H9 (cell line): ENCODE results near the gene MAPKAP1. TPM values are rescaled to one million over a fixed set of nuclear protein-coding genes. Genes with fewer than 3 reads are reported as not detected.

ENCODE experiments used
- DNase-seq: peaks from one replicate; pipeline ENCODE4 v3.0.0-alpha.2; 2017
- H2AFZ ChIP-seq: one replicate; pipeline ENCODE4 v1.6.1; 2013; ENCODE audit warnings: mild to moderate bottlenecking, low read length, control low read depth, moderate library complexity
- H2AK5ac ChIP-seq: 2 replicates; pipeline ENCODE4 v1.6.1; 2013; ENCODE audit warnings: low read length, control low read depth, mixed read lengths; ENCODE audit not compliant: insufficient read length
- H2BK120ac ChIP-seq: one replicate; pipeline ENCODE4 v1.6.1; 2013; ENCODE audit warnings: low read depth, mild to moderate bottlenecking, low read length, control low read depth, inconsistent platforms; ENCODE audit not compliant: poor library complexity, severe bottlenecking
- H2BK12ac ChIP-seq: 2 replicates; pipeline ENCODE4 v1.6.1; 2013; ENCODE audit warnings: low read length, control low read depth, mixed read lengths, low read depth; ENCODE audit not compliant: insufficient read length
- H2BK15ac ChIP-seq: 2 replicates; pipeline ENCODE4 v1.6.1; 2013; ENCODE audit warnings: low read depth, low read length, control low read depth
- H2BK20ac ChIP-seq: one replicate; pipeline ENCODE4 v1.6.1; 2013; ENCODE audit warnings: low read depth, mild to moderate bottlenecking, low read length, control low read depth, inconsistent platforms; ENCODE audit not compliant: poor library complexity, severe bottlenecking
- H2BK5ac ChIP-seq: 2 replicates; pipeline ENCODE4 v1.6.1; 2013; ENCODE audit warnings: low read length, control low read depth, mixed read lengths; ENCODE audit not compliant: insufficient read length
- H3K14ac ChIP-seq: 2 replicates; pipeline ENCODE4 v1.6.1; 2013; ENCODE audit warnings: low read length, control low read depth; ENCODE audit not compliant: insufficient read depth
- H3K18ac ChIP-seq: 2 replicates; pipeline ENCODE4 v1.6.1; 2013; ENCODE audit warnings: low read depth, mild to moderate bottlenecking, mixed read lengths, low read length, control low read depth; ENCODE audit not compliant: insufficient read length
- H3K23ac ChIP-seq: 2 replicates; pipeline ENCODE4 v1.6.1; 2013; ENCODE audit warnings: low read length, control low read depth, mixed read lengths, low read depth; ENCODE audit not compliant: insufficient read length
- H3K23me2 ChIP-seq: 2 replicates; pipeline ENCODE4 v1.6.1; 2013; ENCODE audit warnings: low read depth, mild to moderate bottlenecking, mixed read lengths, low read length, control low read depth; ENCODE audit not compliant: insufficient read length, poor library complexity, severe bottlenecking
- H3K27ac ChIP-seq: 2 replicates; pipeline ENCODE4 v1.5.1; 2013; ENCODE audit warnings: low read length, control low read depth, mixed read lengths, low read depth; ENCODE audit not compliant: insufficient read length
- H3K27me3 ChIP-seq: 2 replicates; pipeline ENCODE4 v1.6.1; 2013; ENCODE audit warnings: low read length, control low read depth, inconsistent platforms; ENCODE audit not compliant: insufficient read depth
- H3K4ac ChIP-seq: 2 replicates; pipeline ENCODE4 v1.6.1; 2013; ENCODE audit warnings: low read depth, mild to moderate bottlenecking, control low read depth, inconsistent platforms, low read length, moderate library complexity
- H3K4me1 ChIP-seq: 2 replicates; pipeline ENCODE4 v1.6.1; 2013; ENCODE audit warnings: low read length, control low read depth, inconsistent platforms; ENCODE audit not compliant: insufficient read depth
- H3K4me2 ChIP-seq: 2 replicates; pipeline ENCODE4 v1.6.1; 2013; ENCODE audit warnings: low read length, control low read depth, mixed read lengths; ENCODE audit not compliant: insufficient read length, insufficient read depth
- H3K56ac ChIP-seq: 2 replicates; pipeline ENCODE4 v1.6.1; 2013; ENCODE audit warnings: low read depth, mild to moderate bottlenecking, mixed read lengths, low read length, control low read depth; ENCODE audit not compliant: insufficient read length
- H3K79me1 ChIP-seq: 2 replicates; pipeline ENCODE4 v1.6.1; 2013; ENCODE audit warnings: low read depth, mild to moderate bottlenecking, moderate library complexity, low read length, control low read depth, inconsistent platforms; ENCODE audit not compliant: insufficient read depth, poor library complexity, severe bottlenecking
- H3K79me2 ChIP-seq: 2 replicates; pipeline ENCODE4 v1.6.1; 2013; ENCODE audit warnings: low read length, control low read depth, inconsistent platforms; ENCODE audit not compliant: insufficient read depth
- H3K9ac ChIP-seq: 2 replicates; pipeline ENCODE4 v1.6.1; 2013; ENCODE audit warnings: low read length, control low read depth, mixed read lengths; ENCODE audit not compliant: insufficient read length; ENCODE audit errors: extremely low read depth
- H3K9me3 ChIP-seq: one replicate; pipeline ENCODE4 v1.6.1; 2013; ENCODE audit warnings: low read depth, low read length, inconsistent platforms; ENCODE audit not compliant: control insufficient read depth
- H3T11ph ChIP-seq: one replicate; pipeline ENCODE4 v1.6.1; 2013; ENCODE audit warnings: mild to moderate bottlenecking, low read length, control low read depth, inconsistent platforms
- H4K20me1 ChIP-seq: one replicate; pipeline ENCODE4 v1.6.1; 2013; ENCODE audit not compliant: control insufficient read depth, insufficient read length, insufficient read depth
- H4K5ac ChIP-seq: 2 replicates; pipeline ENCODE4 v1.6.1; 2013; ENCODE audit warnings: low read depth, mild to moderate bottlenecking, mixed read lengths, low read length, control low read depth; ENCODE audit not compliant: insufficient read length
- H4K8ac ChIP-seq: replicated peaks from 2 replicates; pipeline ENCODE4 v1.6.1; 2013; ENCODE audit warnings: low read length, control low read depth, mixed read lengths, low read depth; ENCODE audit not compliant: insufficient read length
- H4K91ac ChIP-seq: 2 replicates; pipeline ENCODE4 v1.6.1; 2013; ENCODE audit warnings: low read depth, mild to moderate bottlenecking, moderate library complexity, mixed read lengths, low read length, control low read depth; ENCODE audit not compliant: insufficient read length
- H3K27ac Mint-ChIP-seq, 3 experiments: 2 replicates in 2 of 3; 3 replicates in 1 of 3; pipeline ENCODE4 v1.8.0; 2020 to 2021; ENCODE audit warnings: mixed read lengths in 3 of 3, mild to moderate bottlenecking in 1 of 3, moderate library complexity in 1 of 3
- H3K27me3 Mint-ChIP-seq: 2 replicates; pipeline ENCODE4 v1.8.0; 2021; ENCODE audit warnings: low read depth, mild to moderate bottlenecking, moderate library complexity, mixed read lengths
- H3K36me3 Mint-ChIP-seq, 3 experiments: 2 replicates in 2 of 3; 3 replicates in 1 of 3; pipeline ENCODE4 v1.8.0; 2020 to 2021; ENCODE audit warnings: low read depth in 3 of 3, mixed read lengths in 3 of 3; ENCODE audit not compliant: insufficient read depth in 1 of 3
- H3K4me1 Mint-ChIP-seq, 2 experiments: 2 replicates each; pipeline ENCODE4 v1.8.0; 2020; ENCODE audit warnings: mixed read lengths in 2 of 2
- H3K4me3 Mint-ChIP-seq, 2 experiments: 2 replicates in 1 of 2; 3 replicates in 1 of 2; pipeline ENCODE4 v1.8.0; 2020 to 2021; ENCODE audit warnings: mild to moderate bottlenecking in 2 of 2, mixed read lengths in 2 of 2, moderate library complexity in 1 of 2
- H3K9me3 Mint-ChIP-seq, 2 experiments: 2 replicates in 1 of 2; 3 replicates in 1 of 2; pipeline ENCODE4 v1.8.0; 2020; ENCODE audit warnings: mild to moderate bottlenecking in 2 of 2, mixed read lengths in 2 of 2, moderate library complexity in 1 of 2
- WGBS: extraction: QIAGEN DNeasy Blood & Tissue Kit; methylation state at CpG from one replicate; pipeline ENCODE4 v1.1.7; 2013; ENCODE audit warnings: missing lambda C conversion rate, low lambda C conversion rate, mixed read lengths; ENCODE audit not compliant: insufficient read length; ENCODE audit errors: extremely low coverage; 5-methylcytosine and 5-hydroxymethylcytosine counted together
- total RNA-seq: library from RNA; stranded (reverse); gene quantifications from 2 replicates; pipeline ENCODE4 v1.2.1, GENCODE V29; 2021
- TF ChIP-seq, protein P1 (sequence below): fragments of 200-600 bp; sonication (generic); conservative IDR thresholded peaks from 3 replicates; pipeline ENCODE4 v1.8.0; 2021; ENCODE audit warnings: antibody characterized with exemption, mild to moderate bottlenecking

Gene MAPKAP1
- total RNA-seq, 1 experiment from 2014 or later: 97.0 TPM

DNA sequence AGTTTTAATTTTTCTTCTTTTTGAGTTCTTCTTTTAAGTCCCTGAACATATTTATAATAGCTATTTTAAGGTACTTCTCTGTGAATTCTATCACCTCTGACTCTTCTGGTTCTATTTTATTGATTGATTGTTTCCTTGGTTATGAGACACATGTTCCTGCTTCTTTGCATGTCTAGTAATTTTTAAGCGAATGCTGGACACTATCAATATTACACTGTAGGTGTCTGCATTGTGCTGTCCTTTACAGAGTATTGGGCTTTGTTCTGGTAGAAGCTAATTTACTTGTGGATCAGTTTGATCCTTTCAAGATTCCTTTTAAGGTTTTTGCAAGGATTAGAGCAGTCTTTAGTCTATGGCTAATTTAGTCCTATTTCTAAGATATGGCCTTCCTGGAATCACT is 249.7 kb downstream of the MAPKAP1 start:
- no peak overlapping the region for H3K56ac ChIP-seq
- no peak overlapping the region for H4K5ac ChIP-seq
- H2BK15ac ChIP-seq: no peak overlapping the region
- H3T11ph ChIP-seq: no peak overlapping the region
- peaks cover 56 to 63% (median 57%) of the 10 kb centered on the region in 3 experiments for H3K36me3 Mint-ChIP-seq
- H3K9ac ChIP-seq: no peak overlapping the region
- no peak overlapping the region for H4K8ac ChIP-seq
- H3K23me2 ChIP-seq: no peaks in the 10 kb centered on the region
- H2AFZ ChIP-seq: no peak overlapping the region
- no peaks in the 10 kb centered on the region for H3K27me3 ChIP-seq
- no peaks in the 10 kb centered on the region for H3K79me2 ChIP-seq
- H2BK5ac ChIP-seq: no peak overlapping the region
- H3K18ac ChIP-seq: no peak overlapping the region
- H3K27ac Mint-ChIP-seq: no peak overlapping the region
- no peak overlapping the region for H3K4ac ChIP-seq
- H2BK12ac ChIP-seq: no peak overlapping the region
- no CpG with 5 or more reads among the region's 1 CpG for WGBS
- H3K9me3 Mint-ChIP-seq: peaks cover 42 to 48% of the 10 kb centered on the region in 2 experiments
- no peak overlapping the region for H3K14ac ChIP-seq
- H3K4me3 Mint-ChIP-seq: no peak overlapping the region
- TF ChIP-seq, protein P1, sequence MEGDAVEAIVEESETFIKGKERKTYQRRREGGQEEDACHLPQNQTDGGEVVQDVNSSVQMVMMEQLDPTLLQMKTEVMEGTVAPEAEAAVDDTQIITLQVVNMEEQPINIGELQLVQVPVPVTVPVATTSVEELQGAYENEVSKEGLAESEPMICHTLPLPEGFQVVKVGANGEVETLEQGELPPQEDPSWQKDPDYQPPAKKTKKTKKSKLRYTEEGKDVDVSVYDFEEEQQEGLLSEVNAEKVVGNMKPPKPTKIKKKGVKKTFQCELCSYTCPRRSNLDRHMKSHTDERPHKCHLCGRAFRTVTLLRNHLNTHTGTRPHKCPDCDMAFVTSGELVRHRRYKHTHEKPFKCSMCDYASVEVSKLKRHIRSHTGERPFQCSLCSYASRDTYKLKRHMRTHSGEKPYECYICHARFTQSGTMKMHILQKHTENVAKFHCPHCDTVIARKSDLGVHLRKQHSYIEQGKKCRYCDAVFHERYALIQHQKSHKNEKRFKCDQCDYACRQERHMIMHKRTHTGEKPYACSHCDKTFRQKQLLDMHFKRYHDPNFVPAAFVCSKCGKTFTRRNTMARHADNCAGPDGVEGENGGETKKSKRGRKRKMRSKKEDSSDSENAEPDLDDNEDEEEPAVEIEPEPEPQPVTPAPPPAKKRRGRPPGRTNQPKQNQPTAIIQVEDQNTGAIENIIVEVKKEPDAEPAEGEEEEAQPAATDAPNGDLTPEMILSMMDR: no peak
- H4K20me1 ChIP-seq: no peaks in the 10 kb centered on the region
- H3K4me1 ChIP-seq: no peaks in the 10 kb centered on the region
- peaks cover 16% of the 10 kb centered on the region for H3K9me3 ChIP-seq
- H3K79me1 ChIP-seq: no peaks in the 10 kb centered on the region
- DNase-seq: no peak
- no peaks in the 10 kb centered on the region for H3K27me3 Mint-ChIP-seq
- peaks cover 8 to 9% of the 10 kb centered on the region in 2 experiments for H3K4me1 Mint-ChIP-seq
- no peak overlapping the region for H4K91ac ChIP-seq
- H2BK20ac ChIP-seq: no peak overlapping the region
- no peak overlapping the region for H3K27ac ChIP-seq
- no peak overlapping the region for H2AK5ac ChIP-seq
- no peak overlapping the region for H2BK120ac ChIP-seq
- H3K23ac ChIP-seq: no peak overlapping the region
- H3K4me2 ChIP-seq: no peak overlapping the region
